GM21786 (cell line): ENCODE results near the gene XRCC3.
"Not testable (repeated sequence)": the region's sequence is repeated elsewhere in the genome, so short reads cannot be mapped to it uniquely, and the experiment has no call there.

ENCODE experiments used
- ATAC-seq: cut with Tn5 transposase; IDR thresholded peaks from one replicate; pipeline ENCODE4 v1.9.1; 2021; ENCODE audit not compliant: unreplicated experiment

Gene XRCC3

GRCh38 chr14:103671911-103672310 lies 43.3 kb downstream of the XRCC3 start:
- ATAC-seq, result no peak

GRCh38 chr14:103669370-103669769 lies 45.9 kb downstream of the XRCC3 start:
- no peak for ATAC-seq

- no peak for ATAC-seq
Observed at GRCh38 chr14:103668117-103668516, 47.1 kb downstream of the XRCC3 start.

- no peak for ATAC-seq
Observed at GRCh38 chr14:103667671-103668070, 47.6 kb downstream of the XRCC3 start.

GRCh38 chr14:103663506-103663905 lies 51.7 kb downstream of the XRCC3 start:
- ATAC-seq, result no peak

GRCh38 chr14:103662591-103662990 lies 52.7 kb downstream of the XRCC3 start:
- no peak for ATAC-seq

- no peak for ATAC-seq
Observed at GRCh38 chr14:103662029-103662428, 53.2 kb downstream of the XRCC3 start.

- no peak for ATAC-seq
Observed at GRCh38 chr14:103659631-103660030, 55.6 kb downstream of the XRCC3 start.

- ATAC-seq, result no peak
Observed at GRCh38 chr14:103657471-103657870, 57.8 kb downstream of the XRCC3 start.

- ATAC-seq, result no peak
Observed at GRCh38 chr14:103656756-103657133, 58.5 kb downstream of the XRCC3 start.

- ATAC-seq, result no peak
Observed at GRCh38 chr14:103656031-103656755, 59.1 kb downstream of the XRCC3 start.

GRCh38 chr14:103654619-103655018 lies 60.6 kb downstream of the XRCC3 start:
- no peak for ATAC-seq

GRCh38 chr14:103653805-103654204 lies 61.4 kb downstream of the XRCC3 start:
- no peak for ATAC-seq

GRCh38 chr14:103653336-103653735 lies 61.9 kb downstream of the XRCC3 start:
- not testable (repeated sequence) for ATAC-seq

- no peak for ATAC-seq
Observed at GRCh38 chr14:103652806-103653205, 62.4 kb downstream of the XRCC3 start.

- ATAC-seq, result no peak
Observed at GRCh38 chr14:103651585-103651984, 63.7 kb downstream of the XRCC3 start.

- no peak for ATAC-seq
Observed at GRCh38 chr14:103650213-103650612, 65.0 kb downstream of the XRCC3 start.

- ATAC-seq, result no peak
Observed at GRCh38 chr14:103649001-103649400, 66.2 kb downstream of the XRCC3 start.
